ENCODE measurements around the gene CDKL5.

Gene CDKL5

GRCh38 chrX:18701621-18702361 is 276.4 kb downstream of the CDKL5 start:
- no peak for DNase-seq

- no peak for DNase-seq
These were observed 277.2 kb downstream of the CDKL5 start for GRCh38 chrX:18702362-18703195.

Measured in NCI-H2081 (cell line).